Fibroblast of pulmonary artery (primary cell): ENCODE data around the gene GRIK4.

Experiments used
- DNase-seq: peaks from one replicate; pipeline ENCODE4 v3.0.0-alpha.2; 2010; ENCODE audit warnings: low read depth
- H3K4me3 ChIP-seq: replicated peaks from 2 replicates; pipeline ENCODE4 v1.5.1; 2011; ENCODE audit warnings: low read depth, mild to moderate bottlenecking, control low read depth, low read length, moderate library complexity
- TF ChIP-seq, protein P1 (sequence below): IDR thresholded peaks from 2 replicates; pipeline ENCODE4 v1.5.1; 2011; ENCODE audit warnings: mild to moderate bottlenecking, control low read depth, low read length, inconsistent platforms; ENCODE audit errors: missing control alignments

Gene GRIK4

DNA sequence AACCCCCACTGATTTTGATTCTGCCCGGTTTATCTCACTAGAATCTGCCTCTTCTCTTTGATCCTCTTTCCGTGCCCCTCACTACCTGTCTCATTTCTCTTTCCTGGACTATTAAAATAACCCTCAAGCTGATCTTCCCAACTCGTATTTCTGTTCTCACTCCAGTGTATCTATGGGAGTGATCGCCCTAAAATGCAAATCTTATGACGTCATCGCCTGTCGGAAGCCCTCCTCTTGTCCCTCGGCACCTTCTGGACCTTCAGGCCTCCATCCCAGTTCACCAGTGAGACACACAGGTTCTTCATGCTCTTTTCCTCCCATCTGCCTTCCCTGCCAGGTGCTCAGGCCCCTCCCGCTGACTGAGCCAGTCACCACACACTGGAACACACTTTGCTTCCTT is 277.8 kb downstream of the GRIK4 start:
- no peak for DNase-seq
- TF ChIP-seq, protein P1, sequence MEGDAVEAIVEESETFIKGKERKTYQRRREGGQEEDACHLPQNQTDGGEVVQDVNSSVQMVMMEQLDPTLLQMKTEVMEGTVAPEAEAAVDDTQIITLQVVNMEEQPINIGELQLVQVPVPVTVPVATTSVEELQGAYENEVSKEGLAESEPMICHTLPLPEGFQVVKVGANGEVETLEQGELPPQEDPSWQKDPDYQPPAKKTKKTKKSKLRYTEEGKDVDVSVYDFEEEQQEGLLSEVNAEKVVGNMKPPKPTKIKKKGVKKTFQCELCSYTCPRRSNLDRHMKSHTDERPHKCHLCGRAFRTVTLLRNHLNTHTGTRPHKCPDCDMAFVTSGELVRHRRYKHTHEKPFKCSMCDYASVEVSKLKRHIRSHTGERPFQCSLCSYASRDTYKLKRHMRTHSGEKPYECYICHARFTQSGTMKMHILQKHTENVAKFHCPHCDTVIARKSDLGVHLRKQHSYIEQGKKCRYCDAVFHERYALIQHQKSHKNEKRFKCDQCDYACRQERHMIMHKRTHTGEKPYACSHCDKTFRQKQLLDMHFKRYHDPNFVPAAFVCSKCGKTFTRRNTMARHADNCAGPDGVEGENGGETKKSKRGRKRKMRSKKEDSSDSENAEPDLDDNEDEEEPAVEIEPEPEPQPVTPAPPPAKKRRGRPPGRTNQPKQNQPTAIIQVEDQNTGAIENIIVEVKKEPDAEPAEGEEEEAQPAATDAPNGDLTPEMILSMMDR, result no peak
- H3K4me3 ChIP-seq, result no peak overlapping the region

DNA sequence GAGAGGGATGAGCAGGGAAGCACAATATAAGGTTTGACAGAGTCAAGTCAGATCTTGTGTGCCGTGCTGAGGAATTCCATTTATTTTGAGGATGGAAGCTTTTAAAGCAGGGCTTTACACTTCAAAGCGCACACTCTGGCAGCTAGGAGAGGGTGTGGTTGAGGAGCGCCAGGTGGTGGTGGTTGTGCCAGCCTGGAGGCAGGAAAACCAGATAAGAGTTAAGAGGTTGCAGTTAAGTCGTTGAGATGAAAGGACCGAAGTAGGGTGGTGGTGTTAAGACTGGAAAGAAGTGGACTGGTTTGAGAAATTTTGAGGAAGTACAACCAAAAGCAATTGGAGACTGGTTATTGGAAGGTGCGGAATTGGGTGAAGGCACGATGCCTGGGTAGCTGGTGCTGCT is 280.8 kb downstream of the GRIK4 start:
- H3K4me3 ChIP-seq, result no peak overlapping the region
- no peak for DNase-seq
- TF ChIP-seq, protein P1, result no peak

DNA sequence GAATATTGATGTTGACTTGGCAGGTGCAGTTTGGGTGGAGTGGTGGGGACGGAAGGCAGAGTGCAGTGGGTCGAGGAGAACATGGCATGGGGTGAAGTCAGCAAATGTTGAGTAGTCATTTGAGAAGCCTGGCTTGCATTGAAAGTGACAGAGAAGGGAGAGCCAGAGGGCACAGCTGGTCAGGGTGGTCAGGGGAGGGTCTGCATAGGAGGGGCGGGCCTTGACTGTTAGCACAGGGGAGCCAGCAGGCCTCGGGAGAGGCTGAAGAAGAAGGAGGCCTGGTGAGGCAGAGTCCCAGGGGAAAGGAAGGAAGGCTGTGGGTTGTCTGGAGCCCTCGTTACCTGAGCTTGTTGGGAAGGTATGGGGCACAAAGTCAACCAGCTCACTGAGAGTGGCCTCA is 281.6 kb downstream of the GRIK4 start:
- no peak overlapping the region for H3K4me3 ChIP-seq
- DNase-seq, result no peak
- TF ChIP-seq, protein P1, result no peak

DNA sequence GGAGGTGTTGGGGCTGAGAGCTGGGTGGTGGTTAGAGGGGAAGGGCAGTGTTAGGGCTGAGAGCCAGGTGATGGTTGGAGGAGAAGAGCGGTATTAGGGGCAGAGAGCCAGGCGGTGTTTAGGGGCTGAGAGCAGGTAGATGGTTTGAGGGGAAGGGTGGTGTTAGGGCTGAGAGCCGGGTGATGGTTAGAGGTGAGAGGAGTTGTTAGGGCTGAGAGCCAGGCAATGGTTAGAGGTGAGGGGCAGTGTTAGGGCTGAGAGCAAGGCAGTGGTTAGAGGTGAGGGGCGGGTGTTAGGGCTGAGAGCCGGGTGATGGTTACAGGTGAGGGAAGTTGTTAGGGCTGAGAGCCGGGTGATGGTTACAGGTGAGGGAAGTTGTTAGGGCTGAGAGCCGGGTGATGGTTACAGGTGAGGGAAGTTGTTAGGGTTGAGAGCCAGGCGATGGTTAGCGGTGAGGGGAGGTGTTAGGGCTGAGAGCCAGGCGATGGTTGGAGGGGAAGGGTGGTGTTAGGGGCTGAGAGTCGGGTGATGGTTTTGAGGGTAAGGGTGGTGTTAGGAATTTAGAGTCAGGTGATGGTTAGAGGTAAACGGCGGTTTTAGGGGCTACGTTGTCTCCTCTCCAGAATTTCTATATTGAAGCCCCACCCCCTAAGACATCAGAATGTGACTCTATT is 282.4 kb downstream of the GRIK4 start:
- no peak for DNase-seq
- no peak overlapping the region for H3K4me3 ChIP-seq
- TF ChIP-seq, protein P1, result no peak

DNA sequence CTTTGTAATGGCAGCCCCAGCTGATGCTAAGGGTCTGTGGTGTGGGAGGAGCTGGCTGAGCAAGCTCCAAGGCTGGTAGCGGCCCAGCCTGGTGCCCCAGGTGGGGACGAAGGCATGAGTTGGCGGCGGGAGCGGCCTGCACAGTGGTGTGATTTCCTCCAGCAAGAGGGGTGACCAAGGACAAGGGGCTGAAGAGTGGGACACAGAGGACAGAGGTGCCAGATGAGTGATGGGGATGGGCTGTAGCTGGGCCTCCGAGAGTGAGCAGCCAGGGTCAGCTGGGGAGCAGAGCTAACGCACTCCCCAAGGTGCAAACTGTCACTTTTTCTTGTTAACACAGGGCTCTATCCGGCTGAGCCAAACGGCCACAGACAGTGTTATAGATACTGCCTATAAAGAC is 283.2 kb downstream of the GRIK4 start:
- TF ChIP-seq, protein P1, result no peak
- H3K4me3 ChIP-seq, result no peak overlapping the region
- no peak for DNase-seq

DNA sequence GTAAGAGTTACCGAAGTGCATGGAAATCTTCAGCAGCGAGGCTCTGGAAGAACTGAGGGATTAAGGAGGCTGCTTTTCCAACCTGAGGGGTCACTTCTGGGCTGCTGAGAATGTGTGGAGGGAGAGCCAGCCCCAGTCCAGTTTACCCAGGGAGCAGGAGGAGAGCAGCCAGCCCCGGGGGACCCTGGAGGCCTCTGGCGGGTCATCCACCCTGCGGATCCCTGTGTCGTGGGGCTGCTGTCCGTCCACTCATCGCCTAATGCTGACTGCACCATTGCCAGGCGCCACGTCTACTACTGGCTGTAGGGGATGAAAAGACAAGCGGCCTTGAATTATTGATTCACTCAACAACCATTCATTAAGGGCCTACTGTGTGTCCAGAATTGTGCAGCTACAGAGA is 283.6 kb downstream of the GRIK4 start:
- DNase-seq, result no peak
- H3K4me3 ChIP-seq, result no peak overlapping the region
- TF ChIP-seq, protein P1, result no peak

DNA sequence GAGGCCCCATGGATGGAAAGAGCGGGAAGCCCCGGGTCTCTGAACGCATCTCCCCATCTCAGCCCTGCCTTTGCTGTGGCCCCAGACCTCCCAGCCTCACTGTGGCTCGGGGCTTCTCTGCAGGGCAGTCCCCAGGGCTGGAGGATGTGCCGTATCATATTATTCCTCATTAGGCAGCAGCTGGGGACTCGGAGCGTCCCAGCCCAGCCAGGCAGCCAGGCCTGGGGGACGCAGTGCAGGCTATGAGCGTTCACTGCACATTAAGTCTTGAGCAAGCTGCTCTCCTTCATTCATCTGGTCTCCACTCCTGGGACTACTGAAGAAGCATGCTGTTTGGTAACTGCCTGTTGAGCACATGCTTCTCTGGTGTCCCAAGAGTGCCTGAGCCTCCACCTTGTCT is 285.6 kb downstream of the GRIK4 start:
- no peak for DNase-seq
- no peak overlapping the region for H3K4me3 ChIP-seq
- TF ChIP-seq, protein P1, result no peak
